Effector CD4-positive, alpha-beta T cell (primary cell): ENCODE measurements around the gene GTPBP3.
"Not testable (repeated sequence)": the region's sequence is repeated elsewhere in the genome, so short reads cannot be mapped to it uniquely, and the experiment has no call there.

ENCODE experiments used
- DNase-seq: peaks from one replicate; pipeline ENCODE4 v3.0.0-alpha.2; 2020

The GTPBP3 gene

GRCh38 chr19:17347361-17347760, 10.0 kb downstream of the GTPBP3 start:
- no peak for DNase-seq

- no peak for DNase-seq
Observed at GRCh38 chr19:17347877-17348276, 10.5 kb downstream of the GTPBP3 start.

GRCh38 chr19:17348700-17349099, 11.3 kb downstream of the GTPBP3 start:
- DNase-seq: no peak

GRCh38 chr19:17351815-17352435, 14.6 kb downstream of the GTPBP3 start:
- DNase-seq: no peak

GRCh38 chr19:17352608-17353280, 15.4 kb downstream of the GTPBP3 start:
- no peak for DNase-seq

- no peak for DNase-seq
Observed at GRCh38 chr19:17353386-17353785, 16.0 kb downstream of the GTPBP3 start.

GRCh38 chr19:17357078-17357666, 19.8 kb downstream of the GTPBP3 start:
- no peak for DNase-seq

- DNase-seq: no peak
Observed at GRCh38 chr19:17357724-17358123, 20.4 kb downstream of the GTPBP3 start.

GRCh38 chr19:17358395-17358794, 21.0 kb downstream of the GTPBP3 start:
- no peak for DNase-seq

GRCh38 chr19:17359905-17360800, 22.8 kb downstream of the GTPBP3 start:
- DNase-seq: no peak

GRCh38 chr19:17363852-17364605, 26.7 kb downstream of the GTPBP3 start:
- DNase-seq: not testable (repeated sequence)

- no peak for DNase-seq
Observed at GRCh38 chr19:17365361-17365760, 28.0 kb downstream of the GTPBP3 start.

- no peak for DNase-seq
Observed at GRCh38 chr19:17370026-17370587, 32.8 kb downstream of the GTPBP3 start.

GRCh38 chr19:17376935-17377600, 39.7 kb downstream of the GTPBP3 start, which contains the start of gene PLVAP:
Gene PLVAP, minus strand, starts transcription at chr19:17377342. Its CDS starts 54 bp downstream, at chr19:17377288.
- DNase-seq: no peak

- no peak for DNase-seq
Observed at GRCh38 chr19:17378271-17378670, 40.9 kb downstream of the GTPBP3 start.

- no peak for DNase-seq
Observed at GRCh38 chr19:17379221-17379631, 41.9 kb downstream of the GTPBP3 start.

- DNase-seq: no peak
Observed at GRCh38 chr19:17380426-17381138, 43.2 kb downstream of the GTPBP3 start.

- peak; percentile 48 for DNase-seq
Observed at GRCh38 chr19:17385878-17386611, 48.7 kb downstream of the GTPBP3 start.

- DNase-seq: no peak
Observed at GRCh38 chr19:17389288-17389687, 51.9 kb downstream of the GTPBP3 start.
